22Rv1 (cell line): Measurements from ENCODE around the gene HOXD13.

Experiments used
- ZFX ChIP-seq: fragments of 450-650 bp; IDR thresholded peaks from 2 replicates; pipeline ENCODE4 v1.6.1; 2017; ENCODE audit warnings: antibody characterized with exemption, borderline replicate concordance
- TF ChIP-seq, protein P1 (sequence below): fragments of 450-650 bp; IDR thresholded peaks from 2 replicates; pipeline ENCODE4 v1.5.1; 2017; ENCODE audit warnings: mild to moderate bottlenecking

- TF ChIP-seq, protein P1, sequence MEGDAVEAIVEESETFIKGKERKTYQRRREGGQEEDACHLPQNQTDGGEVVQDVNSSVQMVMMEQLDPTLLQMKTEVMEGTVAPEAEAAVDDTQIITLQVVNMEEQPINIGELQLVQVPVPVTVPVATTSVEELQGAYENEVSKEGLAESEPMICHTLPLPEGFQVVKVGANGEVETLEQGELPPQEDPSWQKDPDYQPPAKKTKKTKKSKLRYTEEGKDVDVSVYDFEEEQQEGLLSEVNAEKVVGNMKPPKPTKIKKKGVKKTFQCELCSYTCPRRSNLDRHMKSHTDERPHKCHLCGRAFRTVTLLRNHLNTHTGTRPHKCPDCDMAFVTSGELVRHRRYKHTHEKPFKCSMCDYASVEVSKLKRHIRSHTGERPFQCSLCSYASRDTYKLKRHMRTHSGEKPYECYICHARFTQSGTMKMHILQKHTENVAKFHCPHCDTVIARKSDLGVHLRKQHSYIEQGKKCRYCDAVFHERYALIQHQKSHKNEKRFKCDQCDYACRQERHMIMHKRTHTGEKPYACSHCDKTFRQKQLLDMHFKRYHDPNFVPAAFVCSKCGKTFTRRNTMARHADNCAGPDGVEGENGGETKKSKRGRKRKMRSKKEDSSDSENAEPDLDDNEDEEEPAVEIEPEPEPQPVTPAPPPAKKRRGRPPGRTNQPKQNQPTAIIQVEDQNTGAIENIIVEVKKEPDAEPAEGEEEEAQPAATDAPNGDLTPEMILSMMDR = no peak
- no peak for TF ChIP-seq ZFX
Observed at GRCh38 chr2:176129813-176130146, 37.3 kb downstream of the HOXD13 start.
